Measurements from ENCODE around the gene ADGRL1. TPM values are rescaled to one million over a fixed set of nuclear protein-coding genes. Genes with fewer than 3 reads are reported as not detected.

The ADGRL1 gene
- total and polyA plus RNA-seq, 9 of the 15 experiments (the other 6 are each of a cell fraction or from before 2014, with no cell fraction given), result 0.14 to 37.0 (median 8.6) TPM

- TF ChIP-seq CEBPZ (IDR thresholded peaks at IDR 0.05; ENCODE audit: borderline replicate concordance, low read depth, low read length), result peak; percentile 96
- TF ChIP-seq RBM25 (IDR thresholded peaks at IDR 0.05; ENCODE audit: low read depth, low read length, severe bottlenecking), result peak; percentile 100
- TF ChIP-seq CREB1 (IDR thresholded peaks at IDR 0.05), result peak; percentile 84
- TF ChIP-seq CREB1 (CRISPR knock-in tag; IDR thresholded peaks at IDR 0.05), result peak; percentile 88
- peak; percentile 98 for TF ChIP-seq FOS (IDR thresholded peaks at IDR 0.05; ENCODE audit: extremely low read depth, insufficient read length)
- 0 out of 2 replicates have a peak, but pooled peaks have one; percentile 23 for TF ChIP-seq ATF1 (CRISPR knock-in tag; IDR thresholded peaks at IDR 0.05)
- peak; percentile 93 for TF ChIP-seq ATF1 (tag; IDR thresholded peaks at IDR 0.05)
- TF ChIP-seq ZNF583 (CRISPR knock-in tag; IDR thresholded peaks at IDR 0.05), result no peak
- TF ChIP-seq NR2C1 (IDR thresholded peaks at IDR 0.05), result no peak
- TF ChIP-seq NR2C1 (tag; IDR thresholded peaks at IDR 0.05), result 0 out of 2 replicates have a peak, but pooled peaks have one; percentile 6
- peak; percentile 96 for TF ChIP-seq NFYB (IDR thresholded peaks at IDR 0.05; ENCODE audit: extremely low read depth, insufficient read length)
- 0 out of 4 replicates have a peak, but pooled peaks of 1 of the 2 experiments have one; percentile 10 for TF ChIP-seq SIN3A (IDR thresholded peaks at IDR 0.05; ENCODE audit: borderline replicate concordance in 2 of 2, control insufficient read depth in 1 of 2, low read depth in 2 of 2, low read length in 2 of 2)
- peak; percentile 49; the same call in 1 of the 2 replicates for TF ChIP-seq USF1 (CRISPR knock-in tag; IDR thresholded peaks at IDR 0.05)
- peak; percentile 79; the same call in 1 of the 2 replicates for TF ChIP-seq MTA3 (IDR thresholded peaks at IDR 0.05; ENCODE audit: borderline replicate concordance)
- no peak for TF ChIP-seq AFF4 (CRISPR knock-in tag; IDR thresholded peaks at IDR 0.05)
- no peak for TF ChIP-seq JUNB (CRISPR knock-in tag; conservative IDR thresholded peaks at IDR 0.05)
- TF ChIP-seq ZBTB12 (CRISPR knock-in tag; IDR thresholded peaks at IDR 0.05), result peak; percentile 71; the same call in 1 of the 2 replicates
- peak; percentile 4 for TF ChIP-seq PCBP1 (IDR thresholded peaks at IDR 0.05; ENCODE audit: low read depth, low read length, poor library complexity, severe bottlenecking)
These were observed 88.3 kb downstream of the ADGRL1 start, which contains the start of gene PRKACA (continued) for GRCh38 chr19:14117668-14118164.
